Peyer's patch (tissue), 4 donors: ENCODE results near the gene REXO5. TPM values are rescaled to one million over a fixed set of nuclear protein-coding genes. Genes with fewer than 3 reads are reported as not detected.
A peak's percentile ranks its signal among the peaks of the same experiment; 100 is the strongest.

Source experiments
- DNase-seq, 3 donors: peaks; one replicate each; pipeline ENCODE4 v3.0.0-alpha.2; 2017 to 2019
- H3K27ac ChIP-seq, 4 donors: fragments of 200-600 bp; sonication (generic); one replicate each; pipeline ENCODE4 v1.5.1; 2016 to 2019
- H3K27me3 ChIP-seq, 2 donors: fragments of 200-600 bp; sonication (generic); one replicate each; pipeline ENCODE4 v1.5.1; 2019
- H3K36me3 ChIP-seq, 3 donors: fragments of 200-600 bp; sonication (generic); one replicate each; pipeline ENCODE4 v1.5.1; 2016 to 2019
- H3K4me1 ChIP-seq, 4 donors: fragments of 200-600 bp; sonication (generic); one replicate each; pipeline ENCODE4 v1.5.1; 2016 to 2019
- H3K4me3 ChIP-seq, 4 donors: fragments of 200-600 bp; sonication (generic); 1 replicate in 3 of 4; 2 replicates in 1 of 4; pipeline ENCODE4 v1.5.1; 2016 to 2019; ENCODE audit warnings: mild to moderate bottlenecking in 1 of 4
- H3K9me3 ChIP-seq, 4 donors: fragments of 200-600 bp; sonication (generic); one replicate each; pipeline ENCODE4 v1.5.1; 2016 to 2019; ENCODE audit warnings: mild to moderate bottlenecking in 1 of 4
- CTCF ChIP-seq, 6 experiments: fragments of 450-650 bp in 4 of 6; fragments of 200-600 bp in 2 of 6; sonication (generic) in 1 of 6; IDR thresholded peaks; one replicate each; pipeline ENCODE4 v1.5.1; 2017 to 2019; ENCODE audit warnings: antibody characterized with exemption in 6 of 6, mild to moderate bottlenecking in 3 of 6, moderate library complexity in 1 of 6
- POLR2A ChIP-seq, 2 donors: fragments of 450-650 bp; IDR thresholded peaks; one replicate each; pipeline ENCODE4 v1.5.1; 2017; ENCODE audit warnings: antibody characterized with exemption in 2 of 2, mild to moderate bottlenecking in 2 of 2, moderate library complexity in 2 of 2
- small RNA-seq, 2 donors: library from RNA; depleted of rRNA; stranded (forward); fragments of <200 nt; gene quantifications; one replicate each; pipeline ENCODE3, GENCODE V24; 2016
- total RNA-seq, 4 donors: library from RNA; depleted of rRNA; stranded (reverse); fragments of >200 nt; gene quantifications; one replicate each; pipeline ENCODE4 v1.1.0, GENCODE V29; 2016

REXO5 gene
- total RNA-seq, 4 donors from 2014 or later = 2.3 to 3.6 (median 2.9) TPM

DNA sequence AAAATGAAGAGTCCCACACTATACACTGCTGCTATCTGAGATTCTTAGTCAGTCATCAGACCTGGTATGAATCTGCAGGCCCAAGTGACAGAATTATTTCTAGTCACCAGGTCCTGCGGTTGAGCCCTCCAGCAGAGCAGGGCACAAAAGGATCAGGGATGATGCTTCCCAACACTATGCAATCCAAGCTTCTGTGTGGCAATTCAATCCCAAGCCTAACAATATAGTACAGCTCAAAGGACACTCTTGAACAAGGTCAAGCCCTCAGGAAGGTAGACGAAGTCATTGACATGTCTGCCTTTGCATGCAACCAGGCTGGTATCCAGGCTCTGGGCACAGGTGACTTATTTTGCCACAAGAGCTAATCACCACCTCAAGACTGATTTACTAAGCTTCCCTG lies 88.1 kb downstream of the REXO5 start:
- H3K4me1 ChIP-seq = peaks cover 0 to 35% (median under 1%) of the 10 kb centered on the region in 4 donors
- H3K4me3 ChIP-seq = no peak overlapping the region
- H3K36me3 ChIP-seq = peaks cover 0 to 21% (median 0%) of the 10 kb centered on the region in 3 donors
- no peak for TF ChIP-seq CTCF (IDR thresholded peaks at IDR 0.05)
- TF ChIP-seq POLR2A (IDR thresholded peaks at IDR 0.05) = no peak
- H3K27ac ChIP-seq = no peak overlapping the region
- H3K9me3 ChIP-seq = no peaks in the 10 kb centered on the region
- H3K27me3 ChIP-seq = no peaks in the 10 kb centered on the region
- no peak for DNase-seq

DNA sequence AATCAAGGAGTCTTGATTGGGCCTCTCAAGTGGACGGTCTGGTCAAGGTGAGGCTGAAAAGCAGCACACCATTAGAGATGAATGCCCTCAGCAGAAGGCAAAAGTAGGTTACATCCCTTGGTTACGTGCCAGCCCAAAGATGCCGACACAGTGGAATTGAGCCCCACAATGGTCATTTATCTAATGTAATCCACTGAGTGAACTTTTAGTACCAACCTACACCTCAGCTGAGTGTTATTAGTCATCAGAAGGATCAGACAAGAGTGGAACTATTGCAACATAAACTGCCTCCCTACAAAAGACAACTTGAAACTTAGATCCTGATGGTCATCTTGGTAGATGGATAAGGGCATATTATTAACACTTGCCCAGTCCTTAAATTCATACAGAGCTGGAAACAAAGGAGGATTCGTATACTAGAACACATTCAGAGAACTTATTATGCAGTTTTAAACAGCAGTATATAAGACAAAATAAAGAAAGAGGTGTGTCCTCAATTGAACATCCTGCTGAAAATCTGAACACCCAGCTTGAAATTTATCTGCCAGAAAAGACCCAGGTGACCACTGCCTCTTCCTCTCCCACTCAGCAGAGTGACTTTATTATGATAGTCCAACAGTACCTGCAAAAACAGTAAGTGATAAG lies 91.0 kb downstream of the REXO5 start:
- no peak for TF ChIP-seq POLR2A (IDR thresholded peaks at IDR 0.05)
- no peak for TF ChIP-seq CTCF (IDR thresholded peaks at IDR 0.05)
- Histone ChIP-seq H3K4me3 (no peak overlapping the region), H3K4me1 (peaks cover 0 to 35% (median 7%) of the 10 kb centered on the region in 4 donors), H3K9me3 (no peaks in the 10 kb centered on the region), H3K36me3 (peaks cover 0 to 21% (median 0%) of the 10 kb centered on the region in 3 donors), H3K27ac (no peak overlapping the region), H3K27me3 (no peaks in the 10 kb centered on the region)
- DNase-seq = peak in 1 of 3 donors; percentile 60

- peaks cover 0 to 35% (median 7%) of the 10 kb centered on the region in 4 donors for H3K4me1 ChIP-seq
- no peak overlapping the region for H3K27ac ChIP-seq
- H3K4me3 ChIP-seq = no peak overlapping the region
- no peaks in the 10 kb centered on the region for H3K27me3 ChIP-seq
- no peaks in the 10 kb centered on the region for H3K9me3 ChIP-seq
- peaks cover 0 to 21% (median 0%) of the 10 kb centered on the region in 3 donors for H3K36me3 ChIP-seq
- no peak for TF ChIP-seq CTCF (IDR thresholded peaks at IDR 0.05)
- TF ChIP-seq POLR2A (IDR thresholded peaks at IDR 0.05) = no peak
- no peak for DNase-seq
Measured at GRCh38 chr16:20897922-20898321, 91.6 kb downstream of the REXO5 start.

DNA sequence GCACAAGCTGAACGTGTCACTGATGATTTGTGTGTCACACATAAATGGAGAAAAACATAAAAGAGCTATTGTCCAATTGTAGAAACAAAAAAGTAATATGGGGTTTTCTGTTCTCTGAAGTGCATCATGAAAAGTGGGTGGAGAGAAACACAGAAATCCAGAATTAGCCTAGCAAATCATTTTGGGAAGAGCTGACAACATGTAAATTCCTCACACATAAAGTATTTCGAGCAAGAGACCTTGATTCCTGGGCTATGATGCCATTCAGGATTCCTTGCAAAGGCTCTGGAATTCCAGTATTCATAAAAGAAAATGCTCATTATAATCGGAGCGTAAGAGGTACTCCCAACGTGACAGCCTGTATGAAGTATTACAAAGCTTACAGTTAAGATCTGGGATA lies 92.7 kb downstream of the REXO5 start:
- DNase-seq = no peak
- Histone ChIP-seq H3K36me3 (peaks cover 0 to 17% (median 0%) of the 10 kb centered on the region in 3 donors), H3K4me3 (peak overlapping the region; percentile 65 to 92 (median 79)), H3K27ac (peak overlapping the region; percentile 88 to 94 (median 92)), H3K4me1 (peaks cover 0 to 42% (median 8%) of the 10 kb centered on the region in 4 donors), H3K9me3 (no peaks in the 10 kb centered on the region), H3K27me3 (no peaks in the 10 kb centered on the region)
- TF ChIP-seq POLR2A (IDR thresholded peaks at IDR 0.05) (no peak), CTCF (IDR thresholded peaks at IDR 0.05) (no peak)

Small RNA genes within 50 kb of the gene (small RNA-seq; reads per million reads assigned to genes)
- gene RF00618 (0 reads per million in 2 donors), gene RNU6-944P (0 reads per million in 2 donors)

Other genes with a start within 250 kb of the REXO5 start
- gene ACSM2B, start 230.2 kb upstream of the REXO5 start, total RNA-seq = not detected
- not detected for gene ACSM1, start 108.8 kb upstream of the REXO5 start, total RNA-seq
- gene THUMPD1, start 64.7 kb upstream of the REXO5 start, total RNA-seq = 10 to 100 TPM; 23.1 to 68.8 (median 49.1) TPM
- gene ACSM3, start 42.5 kb upstream of the REXO5 start, total RNA-seq = 10 to 100 TPM in 2 of 4 donors, 1 to 10 TPM in 2; 2.1 to 16.4 (median 11.7) TPM
- gene ERI2, start 55 bp upstream of the REXO5 start, total RNA-seq = 10 to 100 TPM in 3 of 4 donors, 1 to 10 TPM in 1; 9.1 to 28.2 (median 18.4) TPM
- 10 to 100 TPM in 1 of 4 donors, 1 to 10 TPM in 3; 6.5 to 12.2 (median 9.5) TPM for gene DCUN1D3, start 93.8 kb downstream of the REXO5 start, total RNA-seq
- gene LYRM1, start 94.2 kb downstream of the REXO5 start, total RNA-seq = 10 to 100 TPM in 2 of 4 donors, 1 to 10 TPM in 2; 8.8 to 53.6 (median 13.2) TPM